ENCODE measurements around the gene GNB1.

- TF ChIP-seq RCOR1 (IDR thresholded peaks at IDR 0.05; ENCODE audit: insufficient replicate concordance, low read length) (no peak), CTCF (conservative IDR thresholded peaks at IDR 0.05; ENCODE audit: low read depth, low read length) (no peak), POLR2A (IDR thresholded peaks at IDR 0.05; ENCODE audit: low read depth, low read length) (no peak), USF2 (IDR thresholded peaks at IDR 0.05; ENCODE audit: low read depth, low read length) (no peak), FOS (IDR thresholded peaks at IDR 0.05; ENCODE audit: low read depth, low read length) (no peak), MAZ (IDR thresholded peaks at IDR 0.05; ENCODE audit: borderline replicate concordance, low read depth, low read length) (no peak), BHLHE40 (IDR thresholded peaks at IDR 0.05; ENCODE audit: low read depth, low read length) (no peak)
Measured at GRCh38 chr1:1778663-1779319, 112.1 kb downstream of the GNB1 start.

Data from IMR-90 (cell line).